CD4-positive, alpha-beta T cell treated with Interleukin-15 for 4 hours (primary cell): Measurements from ENCODE around the gene KRTAP6-1.

Experiments
- DNase-seq: peaks from one replicate; pipeline ENCODE4 v3.0.0-alpha.2; 2020; ENCODE audit warnings: low spot score

KRTAP6-1 gene

GRCh38 chr21:30577766-30578165 is 36.0 kb downstream of the KRTAP6-1 start:
- no peak for DNase-seq

GRCh38 chr21:30567617-30568016 is 46.1 kb downstream of the KRTAP6-1 start:
- DNase-seq = no peak

- no peak for DNase-seq
Measured at GRCh38 chr21:30563630-30564029, 50.1 kb downstream of the KRTAP6-1 start.
